LNCAP (cell line): ENCODE measurements around the gene ADARB2.
A peak's percentile ranks its signal among the peaks of the same experiment; 100 is the strongest.

ENCODE experiments used
- CTCF ChIP-seq: fragments of 450-650 bp; IDR thresholded peaks from 2 replicates; pipeline ENCODE4 v1.5.1; 2017; ENCODE audit warnings: mild to moderate bottlenecking

ADARB2 gene

GRCh38 chr10:1390200-1390599 is 347.1 kb downstream of the ADARB2 start:
- TF ChIP-seq CTCF: no peak

GRCh38 chr10:1384026-1384425 is 353.3 kb downstream of the ADARB2 start:
- TF ChIP-seq CTCF: no peak

- TF ChIP-seq CTCF: no peak
Measured at GRCh38 chr10:1382711-1383110, 354.6 kb downstream of the ADARB2 start.

- no peak for TF ChIP-seq CTCF
Measured at GRCh38 chr10:1381339-1381738, 356.0 kb downstream of the ADARB2 start.

GRCh38 chr10:1380088-1380671 is 357.1 kb downstream of the ADARB2 start:
- TF ChIP-seq CTCF: no peak

- TF ChIP-seq CTCF: peak; percentile 32; the same call in 1 of the 2 replicates
Measured at GRCh38 chr10:1379601-1380000, 357.7 kb downstream of the ADARB2 start.

GRCh38 chr10:1378473-1378872 is 358.9 kb downstream of the ADARB2 start:
- no peak for TF ChIP-seq CTCF
